Omental fat pad (tissue), 4 donors: ENCODE results near the gene ARHGAP45. TPM values are rescaled to one million over a fixed set of nuclear protein-coding genes. Genes with fewer than 3 reads are reported as not detected.

Source experiments
- ATAC-seq: fragments of 150-250 bp; one replicate; pipeline ENCODE4 v1.9.1; 2016; ENCODE audit warnings: mild to moderate bottlenecking, moderate library complexity; ENCODE audit not compliant: low FRiP score
- DNase-seq: peaks from one replicate; pipeline ENCODE4 v3.0.0-alpha.2; 2019; ENCODE audit warnings: low spot score
- total RNA-seq, 4 donors: library from RNA; depleted of rRNA; stranded (reverse); fragments of >200 nt; gene quantifications; one replicate each; pipeline ENCODE4 v1.1.0, GENCODE V29; 2016
- TF ChIP-seq, protein P1 (sequence below), 3 donors: fragments of 450-650 bp; IDR thresholded peaks; one replicate each; pipeline ENCODE4 v1.5.1; 2016 to 2017; ENCODE audit warnings: antibody characterized with exemption in 3 of 3, mild to moderate bottlenecking in 3 of 3, moderate library complexity in 2 of 3

The ARHGAP45 gene
- total RNA-seq, 4 donors from 2014 or later, result 21.4 to 97.6 (median 36.3) TPM

DNA sequence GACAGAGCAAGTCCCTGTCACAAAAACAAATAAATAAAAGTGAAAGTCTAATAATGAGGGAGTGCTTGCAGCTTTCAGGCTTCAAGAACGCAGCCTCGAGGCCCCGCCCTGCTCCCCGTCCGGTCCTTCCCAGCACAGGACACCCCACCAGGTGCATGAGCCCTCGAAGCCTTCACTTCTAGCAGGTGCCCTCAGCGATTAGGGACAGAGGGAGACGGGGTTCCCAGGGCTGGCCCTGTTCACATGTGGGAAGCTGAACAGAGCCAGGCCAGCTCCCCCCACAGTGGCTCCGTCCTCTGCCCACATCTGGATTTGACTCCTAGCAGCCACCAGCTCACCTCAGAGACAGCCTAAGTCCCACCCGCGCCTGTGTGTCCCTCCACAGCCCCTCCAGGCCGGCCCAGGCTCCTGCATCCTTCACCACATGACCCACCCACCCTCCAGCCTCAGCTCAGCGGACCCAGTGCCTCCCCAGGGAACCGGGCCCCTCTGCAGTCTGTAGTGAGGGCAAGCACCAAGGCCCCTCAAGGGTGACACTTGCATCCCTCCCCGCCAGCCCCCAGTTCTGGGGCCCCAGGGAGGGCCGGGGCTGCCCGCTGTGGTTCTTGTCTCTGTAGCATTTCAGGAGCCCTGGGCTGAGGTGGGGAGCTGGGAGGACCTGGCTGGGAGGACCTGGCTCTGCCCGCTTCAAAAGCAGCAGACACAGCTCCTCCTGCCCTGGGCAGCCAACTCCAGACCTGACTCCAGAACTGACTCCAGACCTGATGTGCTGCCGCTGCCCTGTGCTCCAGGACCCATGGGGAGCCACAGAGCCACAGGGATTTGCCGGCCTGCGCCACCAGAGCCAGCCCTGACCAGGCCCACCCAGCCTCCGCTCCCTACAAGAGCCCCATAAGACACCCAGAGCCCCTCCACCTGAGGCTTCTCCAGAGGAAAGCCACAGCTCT lies 64.1 kb downstream of the ARHGAP45 start:
- DNase-seq (no peak), ATAC-seq (no peak)
- TF ChIP-seq, protein P1, sequence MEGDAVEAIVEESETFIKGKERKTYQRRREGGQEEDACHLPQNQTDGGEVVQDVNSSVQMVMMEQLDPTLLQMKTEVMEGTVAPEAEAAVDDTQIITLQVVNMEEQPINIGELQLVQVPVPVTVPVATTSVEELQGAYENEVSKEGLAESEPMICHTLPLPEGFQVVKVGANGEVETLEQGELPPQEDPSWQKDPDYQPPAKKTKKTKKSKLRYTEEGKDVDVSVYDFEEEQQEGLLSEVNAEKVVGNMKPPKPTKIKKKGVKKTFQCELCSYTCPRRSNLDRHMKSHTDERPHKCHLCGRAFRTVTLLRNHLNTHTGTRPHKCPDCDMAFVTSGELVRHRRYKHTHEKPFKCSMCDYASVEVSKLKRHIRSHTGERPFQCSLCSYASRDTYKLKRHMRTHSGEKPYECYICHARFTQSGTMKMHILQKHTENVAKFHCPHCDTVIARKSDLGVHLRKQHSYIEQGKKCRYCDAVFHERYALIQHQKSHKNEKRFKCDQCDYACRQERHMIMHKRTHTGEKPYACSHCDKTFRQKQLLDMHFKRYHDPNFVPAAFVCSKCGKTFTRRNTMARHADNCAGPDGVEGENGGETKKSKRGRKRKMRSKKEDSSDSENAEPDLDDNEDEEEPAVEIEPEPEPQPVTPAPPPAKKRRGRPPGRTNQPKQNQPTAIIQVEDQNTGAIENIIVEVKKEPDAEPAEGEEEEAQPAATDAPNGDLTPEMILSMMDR (IDR thresholded peaks at IDR 0.05), result no peak

DNA sequence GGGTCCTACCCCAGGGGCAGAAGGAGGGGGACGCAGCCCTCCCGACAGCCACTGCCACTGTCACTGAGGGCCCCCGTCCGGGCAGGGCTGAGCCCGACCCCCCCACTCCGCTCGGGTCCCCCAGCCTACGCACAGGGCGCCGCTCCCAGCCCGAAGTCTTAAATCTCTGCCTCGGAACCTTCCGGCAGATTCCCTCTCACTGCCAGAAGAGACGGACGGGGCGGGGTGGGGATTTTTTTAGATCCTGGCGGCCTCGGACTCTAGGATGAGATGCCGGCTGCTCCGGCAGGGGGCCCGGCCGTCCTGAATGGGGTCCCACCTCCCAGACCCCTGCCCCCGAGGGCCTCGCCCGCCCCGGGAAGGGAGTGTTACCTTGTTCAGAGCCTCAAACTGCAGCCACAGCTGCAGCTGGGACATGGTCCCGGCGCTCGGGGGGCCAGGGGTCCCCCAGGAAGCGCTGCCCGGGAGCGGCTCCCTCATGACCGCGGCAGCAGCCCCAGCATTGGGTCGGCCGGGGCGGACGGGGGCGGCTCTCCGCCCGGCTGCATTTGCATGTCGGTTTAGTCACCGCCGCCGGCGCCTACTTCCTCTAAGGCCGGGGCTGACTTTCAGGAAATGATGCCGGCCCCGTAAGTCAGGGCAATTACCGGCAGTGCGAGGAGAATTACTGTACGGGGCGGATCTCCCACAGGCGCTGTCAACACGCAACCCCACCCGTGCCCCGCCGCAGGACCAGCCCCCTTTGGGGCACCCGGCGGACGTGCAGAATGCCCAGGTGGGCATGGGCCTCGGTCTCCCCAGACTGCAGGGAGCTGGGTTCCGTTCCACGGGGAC lies 65.0 kb downstream of the ARHGAP45 start:
- TF ChIP-seq, protein P1 (IDR thresholded peaks at IDR 0.05), result no peak
- ATAC-seq (peak; percentile 76), DNase-seq (peak; percentile 85)

DNA sequence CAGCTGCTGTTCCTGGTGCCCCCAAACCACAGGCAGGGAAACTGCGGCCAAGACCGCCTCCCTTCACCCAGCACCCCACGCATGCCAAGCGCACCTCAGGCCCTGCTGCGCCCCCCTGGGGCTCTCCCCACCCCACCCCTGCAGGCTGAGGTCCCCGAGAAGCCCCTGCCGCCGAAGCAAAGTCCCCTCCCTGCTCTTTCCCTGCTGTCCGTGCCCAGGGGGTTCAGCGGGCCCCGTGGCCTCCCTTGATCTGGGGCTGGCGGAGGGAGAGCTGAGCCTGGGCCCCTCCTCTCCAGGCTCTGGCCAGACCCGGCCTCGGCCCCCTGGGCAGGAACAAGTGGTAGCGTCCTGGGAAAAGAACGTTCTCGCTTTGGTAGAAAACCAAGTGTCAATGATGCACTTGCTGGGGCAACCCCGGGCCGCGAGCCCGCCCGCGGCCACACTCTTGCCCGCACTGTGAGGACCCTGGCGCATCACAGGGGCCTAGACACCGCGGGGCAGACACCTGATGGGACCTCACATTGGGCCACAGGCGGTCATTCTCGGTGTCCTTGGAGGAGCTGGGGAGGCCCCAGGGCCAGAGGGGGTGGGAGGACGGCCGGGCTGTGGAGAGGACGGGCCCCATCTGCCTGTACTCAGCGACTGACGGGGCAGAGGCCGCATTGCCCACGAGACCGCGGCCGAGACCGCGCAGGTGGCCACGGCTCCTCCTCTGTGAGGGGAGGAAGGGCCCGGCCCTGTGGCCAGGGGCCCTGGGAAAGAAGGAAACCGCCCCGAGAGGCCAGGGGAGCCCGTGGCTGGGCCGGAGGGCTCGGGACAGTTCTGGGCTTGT lies 65.8 kb downstream of the ARHGAP45 start:
- TF ChIP-seq, protein P1 (IDR thresholded peaks at IDR 0.05), result no peak
- ATAC-seq (peak; percentile 7), DNase-seq (no peak)

DNA sequence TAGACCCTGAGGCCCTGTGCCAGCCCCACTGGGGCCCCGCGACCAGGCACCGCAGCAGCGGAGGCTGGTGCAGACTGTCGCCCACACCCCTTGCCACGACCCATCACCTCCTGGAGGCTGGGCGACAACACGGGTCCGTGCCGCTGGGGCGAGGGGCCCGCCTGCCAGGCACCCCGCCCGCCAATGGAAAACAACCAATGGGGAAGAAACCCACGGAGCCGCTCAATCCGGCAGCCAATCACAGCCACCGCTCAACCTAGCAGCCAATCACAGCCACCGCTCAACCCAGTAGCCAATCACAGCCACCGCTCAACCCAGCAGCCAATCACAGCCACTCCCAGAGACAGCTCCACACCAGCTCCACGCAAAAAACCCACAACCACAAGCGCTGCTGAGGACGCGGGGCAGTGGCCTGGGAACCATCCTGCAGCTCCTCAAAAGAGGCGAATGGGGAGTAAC lies 66.5 kb downstream of the ARHGAP45 start:
- TF ChIP-seq, protein P1 (IDR thresholded peaks at IDR 0.05), result no peak
- ATAC-seq (no peak), DNase-seq (no peak)

DNA sequence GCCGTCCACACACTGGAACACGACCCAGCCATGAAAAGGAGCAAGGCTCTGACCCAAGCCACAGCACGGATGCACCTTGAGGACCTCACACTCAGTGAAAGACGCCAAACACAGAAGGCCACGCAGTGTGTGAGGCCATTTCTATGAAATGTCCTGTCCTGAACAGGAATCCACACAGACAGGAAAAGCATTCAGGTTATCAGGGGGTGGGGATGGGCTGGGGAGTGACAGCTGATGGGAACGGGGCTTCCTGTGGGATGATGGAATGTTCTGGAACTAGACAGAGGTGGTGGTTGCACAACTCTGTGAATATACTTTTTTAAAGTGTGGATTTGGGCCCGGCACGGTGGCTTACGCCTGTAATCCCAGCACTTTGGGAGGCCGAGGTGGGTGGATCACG lies 67.5 kb downstream of the ARHGAP45 start:
- TF ChIP-seq, protein P1 (IDR thresholded peaks at IDR 0.05), result no peak
- no peak for ATAC-seq

DNA sequence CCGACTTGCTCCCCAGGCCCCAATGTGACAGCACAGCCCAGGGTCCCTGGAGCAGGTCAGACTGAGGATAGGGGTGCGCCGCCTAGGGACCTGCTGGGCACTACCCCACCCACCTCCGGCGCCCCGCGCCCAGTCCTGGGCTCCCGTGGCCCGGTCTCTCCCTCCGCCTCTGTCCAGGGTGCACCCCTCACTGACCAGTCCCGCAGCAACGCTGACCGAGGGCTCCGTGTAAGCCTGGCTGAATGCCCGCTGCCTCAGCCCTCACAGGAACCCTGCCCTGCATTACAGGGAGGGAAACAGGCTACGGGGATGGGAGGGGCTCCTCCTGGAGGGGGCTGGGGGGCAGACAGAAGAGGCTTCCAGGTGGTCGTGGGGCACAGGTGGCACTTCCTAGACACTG lies 68.5 kb downstream of the ARHGAP45 start:
- ATAC-seq (no peak), DNase-seq (no peak)
- TF ChIP-seq, protein P1 (IDR thresholded peaks at IDR 0.05), result no peak

More for the DNA sequence above, 67.5 kb downstream of the ARHGAP45 start:
- no peak for DNase-seq
